ENCODE data around the gene TMEM9.

TMEM9 gene

DNA sequence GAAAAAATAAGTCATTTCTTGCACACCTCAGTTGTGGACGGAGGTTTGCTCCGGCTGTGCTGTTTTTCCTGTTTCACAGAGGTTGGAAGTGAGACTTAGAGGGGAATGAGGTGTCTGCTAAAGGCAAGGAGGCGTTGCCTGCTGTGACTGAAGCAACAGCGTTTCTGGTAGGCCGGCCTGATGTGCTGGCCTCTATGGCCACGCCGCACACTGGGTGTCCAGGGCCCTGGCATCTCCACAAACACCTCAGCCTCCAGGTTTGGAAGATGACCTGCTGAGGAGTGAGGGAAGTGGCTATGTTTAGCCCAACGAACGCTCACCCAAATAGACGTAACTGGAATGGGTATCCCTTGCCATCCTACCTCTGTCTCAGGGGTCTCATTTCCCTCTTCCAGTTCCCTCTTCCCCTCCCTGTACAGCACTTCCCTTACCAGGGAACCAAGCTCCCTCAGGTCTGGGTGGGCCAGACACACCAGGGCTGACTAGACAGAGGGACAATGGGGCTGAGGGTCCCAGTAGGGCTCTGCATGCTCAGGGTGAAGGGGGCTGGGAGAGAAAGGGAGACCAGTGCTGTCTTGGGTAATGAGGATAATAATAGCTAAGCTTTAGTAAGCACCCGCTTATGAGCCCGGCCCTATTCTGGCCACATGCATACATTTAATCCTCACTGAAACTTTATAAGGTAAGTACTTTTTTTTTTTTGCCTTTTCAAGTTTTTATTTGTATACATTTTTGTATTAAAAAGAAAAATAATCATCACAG lies 53.9 kb downstream of the TMEM9 start:
- DNase-seq, result no peak

DNA sequence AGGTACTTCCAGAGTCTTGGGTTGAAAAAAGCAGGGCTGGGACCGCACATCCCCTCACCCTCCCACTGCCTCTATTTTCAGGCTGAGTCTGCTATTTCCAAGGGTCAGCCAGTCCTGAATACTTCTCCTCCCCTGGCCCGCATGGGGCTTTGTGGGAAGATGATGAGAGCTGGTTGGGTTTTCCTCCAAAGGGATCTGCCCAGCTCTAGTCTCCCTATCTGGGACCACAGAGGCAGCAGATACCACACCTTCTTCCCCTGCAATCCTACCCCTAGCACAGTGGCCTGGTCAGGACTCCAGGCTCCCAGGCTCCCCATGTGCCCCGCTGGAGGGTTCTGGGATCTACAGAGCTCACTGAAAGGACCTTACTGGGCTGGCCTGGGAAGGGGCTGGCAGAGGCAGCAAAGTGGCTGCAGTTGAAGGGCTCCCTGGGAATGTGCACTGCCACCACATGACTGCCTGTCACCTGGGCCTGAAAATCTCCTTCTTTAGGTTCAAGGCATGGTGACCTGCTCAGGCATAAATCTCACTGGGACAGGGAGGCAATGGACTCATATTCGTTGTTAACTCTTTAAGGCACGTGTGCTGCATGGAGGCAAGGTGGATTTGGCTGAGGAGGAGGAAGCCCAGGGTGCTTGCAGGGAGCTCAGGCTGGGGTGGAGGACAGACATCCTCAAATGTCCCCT lies 55.1 kb downstream of the TMEM9 start:
- DNase-seq, result no peak

GRCh38 chr1:201096977-201097856 lies 57.1 kb downstream of the TMEM9 start:
- DNase-seq, result no peak

GRCh38 chr1:201096041-201096461 lies 58.2 kb downstream of the TMEM9 start:
- DNase-seq, result no peak

DNA sequence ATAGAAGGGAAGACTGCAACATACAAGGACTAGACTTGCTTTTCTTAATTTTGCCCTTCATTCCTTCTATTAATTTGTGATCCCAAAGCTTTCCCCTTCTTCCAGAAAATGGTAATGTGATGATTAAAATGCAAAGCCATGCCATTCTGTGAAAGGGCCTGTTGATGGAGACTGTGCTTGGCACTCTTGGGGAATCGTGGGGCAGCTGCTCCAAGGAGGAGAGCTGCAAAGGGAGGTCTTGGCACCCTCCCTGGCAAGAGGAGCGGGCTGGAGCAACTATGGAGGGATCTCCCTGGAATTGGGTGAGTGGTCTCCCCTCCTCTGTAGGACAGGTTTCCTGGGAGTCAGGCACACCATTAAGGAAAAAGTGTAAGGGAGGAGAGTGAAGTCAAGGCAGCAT lies 58.7 kb downstream of the TMEM9 start:
- no peak for DNase-seq

DNA sequence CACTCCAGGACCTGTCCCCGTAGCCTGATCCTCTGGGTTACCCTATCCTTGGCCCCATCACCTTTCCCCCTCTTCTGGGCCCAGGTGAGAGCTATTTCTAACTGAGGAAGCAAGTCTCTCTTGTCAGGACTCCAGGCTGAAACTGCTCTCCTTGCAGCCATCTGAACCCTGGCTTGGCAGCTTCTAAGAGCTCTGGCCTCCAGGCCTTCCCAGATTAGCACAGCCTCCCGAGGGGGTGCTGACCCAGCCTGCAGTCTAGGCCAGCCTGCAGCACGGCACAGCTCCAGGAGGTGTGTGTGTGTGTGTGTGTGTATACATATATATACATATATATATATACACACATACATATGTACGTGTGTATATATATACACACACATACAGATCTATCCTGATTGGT lies 59.4 kb downstream of the TMEM9 start:
- DNase-seq, result no peak

- no peak for DNase-seq
Measured at GRCh38 chr1:201093962-201094361, 60.3 kb downstream of the TMEM9 start.

GRCh38 chr1:201093561-201093960 lies 60.7 kb downstream of the TMEM9 start:
- no peak for DNase-seq

- DNase-seq, result no peak
Measured at GRCh38 chr1:201092738-201093137, 61.5 kb downstream of the TMEM9 start.

DNA sequence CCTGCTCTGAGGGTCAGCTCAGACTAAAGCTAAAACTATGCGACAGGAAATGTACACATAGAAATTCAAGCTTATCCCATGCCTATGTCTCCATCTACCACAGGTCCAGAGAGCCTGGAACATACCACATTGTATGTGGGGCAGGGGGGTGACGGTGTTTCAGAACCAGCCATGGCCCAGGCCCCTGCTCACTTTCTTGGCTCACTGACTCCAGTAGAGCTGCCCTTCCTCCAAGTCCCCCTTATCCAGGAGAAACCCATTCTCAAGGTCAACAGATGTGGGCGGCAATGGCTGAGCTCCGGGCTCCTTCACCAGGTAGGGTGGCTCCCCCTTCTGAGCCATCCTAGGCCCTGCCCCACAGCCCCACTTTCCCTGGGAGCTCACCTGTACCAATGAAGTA lies 63.0 kb downstream of the TMEM9 start:
- no peak for DNase-seq

- no peak for DNase-seq
Measured at GRCh38 chr1:201090541-201090940, 63.7 kb downstream of the TMEM9 start.

- no peak for DNase-seq
Measured at GRCh38 chr1:201089596-201089995, 64.7 kb downstream of the TMEM9 start.

- DNase-seq, result no peak
Measured at GRCh38 chr1:201088901-201089525, 65.3 kb downstream of the TMEM9 start.

- DNase-seq, result no peak
Measured at GRCh38 chr1:201088395-201088794, 65.9 kb downstream of the TMEM9 start.

GRCh38 chr1:201085902-201086735 lies 68.2 kb downstream of the TMEM9 start:
- DNase-seq, result peak; percentile 30

Measured in CD4-positive, alpha-beta T cell treated with Interleukin-21 for 1 hour (primary cell).